22Rv1 (cell line): ENCODE measurements around the gene RABL2B.

ENCODE experiments used
- H3K27ac ChIP-seq: fragments of 450-650 bp; 2 replicates; pipeline ENCODE4 v1.5.1; 2017
- CTCF ChIP-seq: fragments of 450-650 bp; IDR thresholded peaks from 2 replicates; pipeline ENCODE4 v1.5.1; 2017; ENCODE audit warnings: mild to moderate bottlenecking
- ZFX ChIP-seq: fragments of 450-650 bp; IDR thresholded peaks from 2 replicates; pipeline ENCODE4 v1.6.1; 2017; ENCODE audit warnings: antibody characterized with exemption, borderline replicate concordance

The RABL2B gene

DNA sequence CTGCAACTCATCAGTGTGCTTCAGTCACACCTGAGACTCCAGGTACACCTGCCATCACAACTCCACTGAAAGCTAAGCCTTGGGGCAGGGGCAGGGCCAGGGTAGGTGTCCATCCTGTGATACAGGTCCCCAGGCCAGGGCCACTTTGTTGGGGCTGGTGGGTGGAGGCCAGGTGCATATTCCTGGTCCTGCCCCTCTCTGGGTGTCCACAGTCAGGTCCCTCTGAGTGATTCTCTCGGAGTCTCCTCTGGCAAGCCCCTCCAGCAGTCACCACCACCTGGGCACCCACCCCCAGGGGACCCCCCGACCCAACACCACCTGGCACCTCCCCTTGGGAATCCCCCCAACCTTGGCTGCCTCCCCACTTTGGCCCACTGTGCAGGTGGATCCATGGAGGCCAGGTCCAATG, 54.9 kb downstream of the RABL2B start:
- H3K27ac ChIP-seq: no peak overlapping the region
- TF ChIP-seq ZFX: no peak
- no peak for TF ChIP-seq CTCF

- no peak overlapping the region for H3K27ac ChIP-seq
- no peak for TF ChIP-seq CTCF
- no peak for TF ChIP-seq ZFX
Observed at GRCh38 chr22:50727678-50728522, 55.5 kb downstream of the RABL2B start.

- TF ChIP-seq ZFX (no peak), CTCF (no peak)
- H3K27ac ChIP-seq: no peak overlapping the region
Observed at GRCh38 chr22:50726643-50727340, 56.6 kb downstream of the RABL2B start.

DNA sequence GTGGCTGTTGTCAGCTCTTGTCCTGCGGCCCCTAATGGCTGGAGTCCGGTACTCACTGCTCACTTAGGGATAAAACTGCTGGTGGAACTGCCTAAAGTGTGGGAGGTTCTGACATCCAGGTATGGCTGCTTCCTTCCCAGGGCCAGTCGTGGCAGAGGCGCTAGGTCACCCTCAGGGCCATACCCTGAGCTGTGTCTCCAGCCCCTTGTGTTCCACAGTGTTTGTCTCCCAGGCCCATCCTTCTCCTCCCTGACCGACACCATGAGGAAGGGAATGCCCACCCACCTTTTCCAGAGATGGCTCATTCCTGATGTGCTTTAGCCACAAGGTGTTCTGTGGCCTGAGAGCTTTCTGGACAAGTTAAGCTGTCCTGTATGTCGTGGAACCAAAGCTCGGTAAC, 57.8 kb downstream of the RABL2B start:
- H3K27ac ChIP-seq: no peak overlapping the region
- TF ChIP-seq CTCF (no peak), ZFX (no peak)

DNA sequence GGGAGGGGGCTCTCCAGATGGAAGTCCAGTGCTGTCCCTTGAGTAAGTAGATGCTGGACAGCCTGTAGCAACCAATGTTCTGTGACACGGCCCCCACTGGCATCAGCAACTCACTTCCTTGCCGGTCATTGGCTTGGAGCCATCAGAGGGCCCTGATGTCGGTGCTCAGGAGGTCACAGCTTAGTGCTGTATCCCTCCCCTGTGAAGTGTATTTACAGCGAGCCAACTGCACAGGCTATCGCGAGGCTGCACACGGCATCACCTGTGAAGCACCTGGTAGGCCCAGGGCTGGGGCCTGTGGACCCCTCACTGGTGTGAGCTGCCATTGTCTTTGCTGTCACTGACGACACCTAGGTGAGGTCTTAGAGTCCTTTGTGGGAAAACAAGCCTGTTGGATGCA, 58.8 kb downstream of the RABL2B start:
- H3K27ac ChIP-seq: no peak overlapping the region
- TF ChIP-seq CTCF (no peak), ZFX (no peak)

GRCh38 chr22:50723991-50724390, 59.4 kb downstream of the RABL2B start:
- H3K27ac ChIP-seq: no peak overlapping the region
- TF ChIP-seq CTCF (no peak), ZFX (no peak)
